Hematopoietic multipotent progenitor cell treated with erythropoietin and hydrocortisone succinate and interleukin-3 and kit ligand, for 15 days (in vitro differentiated cells): ENCODE results near the gene TMEM109.

ENCODE experiments used
- DNase-seq: peaks from one replicate; pipeline ENCODE4 v3.0.0-alpha.2; 2015; ENCODE audit warnings: low spot score

Gene TMEM109

GRCh38 chr11:60910281-60910687 is 3.7 kb upstream of the TMEM109 start:
- no peak for DNase-seq

- no peak for DNase-seq
Measured at GRCh38 chr11:60910711-60911380, 3.1 kb upstream of the TMEM109 start.

- DNase-seq, result no peak
Measured at GRCh38 chr11:60912223-60912850, 1.6 kb upstream of the TMEM109 start.

GRCh38 chr11:60912851-60913528 is 968 bp upstream of the TMEM109 start:
- no peak for DNase-seq

GRCh38 chr11:60914633-60915247 is 782 bp downstream of the TMEM109 start:
- DNase-seq, result peak; percentile 27

GRCh38 chr11:60915248-60915914 is 1.4 kb downstream of the TMEM109 start:
- DNase-seq, result peak; percentile 19

GRCh38 chr11:60916669-60917206 is 2.8 kb downstream of the TMEM109 start:
- DNase-seq, result no peak

GRCh38 chr11:60917267-60917666 is 3.3 kb downstream of the TMEM109 start:
- no peak for DNase-seq

GRCh38 chr11:60918251-60918938 is 4.4 kb downstream of the TMEM109 start:
- DNase-seq, result peak; percentile 15

GRCh38 chr11:60918939-60919265 is 4.9 kb downstream of the TMEM109 start:
- DNase-seq, result no peak

GRCh38 chr11:60919320-60919719 is 5.4 kb downstream of the TMEM109 start:
- DNase-seq, result no peak

GRCh38 chr11:60919956-60920355 is 6.0 kb downstream of the TMEM109 start:
- DNase-seq, result no peak

GRCh38 chr11:60921259-60921658 is 7.3 kb downstream of the TMEM109 start:
- DNase-seq, result no peak

- no peak for DNase-seq
Measured at GRCh38 chr11:60921777-60922335, 7.9 kb downstream of the TMEM109 start.

GRCh38 chr11:60922906-60923305 is 8.9 kb downstream of the TMEM109 start:
- no peak for DNase-seq

- no peak for DNase-seq
Measured at GRCh38 chr11:60923326-60923725, 9.4 kb downstream of the TMEM109 start.

- DNase-seq, result no peak
Measured at GRCh38 chr11:60923800-60924109, 9.8 kb downstream of the TMEM109 start.

GRCh38 chr11:60924110-60924905 is 10.3 kb downstream of the TMEM109 start, which contains the start of gene TMEM132A:
TMEM132A (plus strand) TSS chr11:60924460; CDS start chr11:60924634, 174 bp downstream.
- no peak for DNase-seq

- DNase-seq, result no peak
Measured at GRCh38 chr11:60924906-60925853, 11.2 kb downstream of the TMEM109 start.
